ENCODE measurements around the gene PHF21A.

PHF21A gene

DNA sequence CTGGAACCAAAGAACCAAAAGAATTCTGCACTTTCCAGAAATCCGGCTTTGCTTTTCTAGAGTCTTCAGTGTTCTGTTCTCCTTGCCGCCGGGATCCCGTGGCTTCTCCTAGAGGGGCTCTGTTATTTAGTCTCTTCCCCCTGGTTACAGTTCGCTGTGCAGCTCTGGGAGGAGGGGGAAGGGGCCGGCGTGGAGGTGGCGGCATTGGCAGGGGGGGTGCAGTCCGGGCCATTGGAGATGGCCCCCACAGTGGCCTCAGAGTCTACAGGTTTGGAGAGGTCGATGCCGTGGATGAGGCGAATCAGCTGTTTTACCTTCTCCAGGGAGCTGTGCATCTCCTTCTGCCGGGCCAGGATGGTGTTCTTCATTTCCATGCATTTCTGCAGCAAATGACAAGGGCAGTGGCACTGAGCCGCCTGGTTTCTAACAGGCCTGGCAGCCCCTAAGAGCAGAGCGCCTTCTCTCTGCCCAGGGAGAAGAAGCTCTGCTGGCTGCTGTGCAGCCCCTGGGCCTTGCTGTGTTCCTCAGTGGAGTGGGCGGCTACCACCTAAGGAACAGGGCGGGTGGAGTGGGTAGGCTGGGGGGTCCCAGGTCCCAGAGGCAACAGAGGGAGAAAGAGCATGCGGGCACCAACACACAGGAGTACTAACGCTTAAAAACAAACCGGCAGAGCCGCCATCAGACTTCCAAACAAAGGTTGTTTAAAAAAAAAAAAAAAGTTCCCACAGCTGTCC, 187.2 kb downstream of the PHF21A start:
- no peak for DNase-seq (ENCODE audit: low read depth)

GRCh38 chr11:45933131-45933831, 188.0 kb downstream of the PHF21A start:
- DNase-seq (ENCODE audit: low read depth), result no peak

GRCh38 chr11:45932217-45932616, 189.0 kb downstream of the PHF21A start:
- no peak for DNase-seq (ENCODE audit: low read depth)

- DNase-seq (ENCODE audit: low read depth), result no peak
These were observed 189.5 kb downstream of the PHF21A start for GRCh38 chr11:45931739-45932138.

- DNase-seq (ENCODE audit: low read depth), result no peak
These were observed 190.2 kb downstream of the PHF21A start for GRCh38 chr11:45930951-45931570.

DNA sequence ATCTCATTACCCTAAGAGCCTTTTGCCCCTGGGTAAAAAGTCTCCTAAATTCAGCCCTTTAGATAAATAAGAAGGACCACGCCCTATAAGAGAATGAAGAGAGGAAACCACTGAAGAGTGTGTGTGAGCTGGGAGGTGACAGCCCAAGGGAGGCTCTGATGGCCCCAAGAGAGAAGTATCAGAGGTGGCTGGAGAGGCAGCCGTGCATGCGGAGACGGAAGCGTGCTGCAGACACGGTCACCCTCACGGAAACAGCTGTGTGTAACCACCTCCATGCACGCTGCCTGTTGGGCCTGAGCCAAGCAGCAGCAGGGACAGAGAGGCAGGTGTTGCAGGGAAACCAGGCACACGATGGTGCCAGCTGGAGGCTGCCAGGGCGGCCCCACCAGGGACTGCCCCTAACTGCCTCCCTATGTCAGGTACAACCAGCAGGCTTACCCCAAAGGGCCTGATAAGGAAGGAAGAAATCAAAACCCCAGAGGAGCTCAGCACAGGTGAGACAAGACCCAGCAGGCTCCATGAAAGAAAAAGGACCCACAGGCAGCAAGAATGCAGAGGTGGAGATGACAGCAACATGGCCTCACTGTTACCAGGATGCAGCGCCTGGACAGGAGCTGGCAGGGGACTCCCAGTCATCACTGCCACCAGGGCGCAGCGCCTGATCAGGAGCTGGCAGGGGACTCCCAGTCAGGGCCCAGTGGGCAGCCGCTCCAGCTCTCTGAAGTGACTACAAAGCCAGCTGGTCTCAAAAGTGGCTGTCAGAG, 191.0 kb downstream of the PHF21A start:
- DNase-seq (ENCODE audit: low read depth), result no peak

DNA sequence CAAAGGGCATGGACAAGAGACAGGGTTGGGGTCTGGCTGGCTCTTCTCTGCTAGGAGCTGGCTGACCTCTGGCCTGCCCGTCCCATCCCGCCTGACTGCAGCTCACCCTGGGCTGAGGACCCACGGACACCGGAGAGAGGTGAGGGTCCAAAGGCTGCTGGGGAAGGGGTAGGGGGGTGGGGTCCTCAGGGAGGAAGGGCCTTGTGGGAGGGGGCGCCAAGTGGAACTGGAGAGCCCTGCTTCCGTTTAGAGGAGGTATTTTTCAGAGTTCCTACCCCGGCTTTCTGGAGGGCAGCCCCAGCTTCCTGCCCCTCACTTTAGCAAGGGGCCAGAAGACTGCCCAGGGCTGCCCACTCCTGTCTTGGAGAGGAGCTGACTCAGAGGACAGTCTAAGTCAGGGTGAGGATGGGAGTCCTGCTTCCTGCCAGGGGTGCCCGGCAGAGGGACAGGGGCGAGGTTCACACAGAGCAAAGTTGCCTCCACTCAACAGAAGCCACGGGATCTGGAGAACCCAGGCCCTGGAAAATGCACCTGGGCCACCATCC, 191.7 kb downstream of the PHF21A start:
- DNase-seq (ENCODE audit: low read depth), result no peak

- no peak for DNase-seq (ENCODE audit: low read depth)
These were observed 192.6 kb downstream of the PHF21A start for GRCh38 chr11:45928535-45929215.

- DNase-seq (ENCODE audit: low read depth), result no peak
These were observed 193.4 kb downstream of the PHF21A start for GRCh38 chr11:45927684-45928413.

DNA sequence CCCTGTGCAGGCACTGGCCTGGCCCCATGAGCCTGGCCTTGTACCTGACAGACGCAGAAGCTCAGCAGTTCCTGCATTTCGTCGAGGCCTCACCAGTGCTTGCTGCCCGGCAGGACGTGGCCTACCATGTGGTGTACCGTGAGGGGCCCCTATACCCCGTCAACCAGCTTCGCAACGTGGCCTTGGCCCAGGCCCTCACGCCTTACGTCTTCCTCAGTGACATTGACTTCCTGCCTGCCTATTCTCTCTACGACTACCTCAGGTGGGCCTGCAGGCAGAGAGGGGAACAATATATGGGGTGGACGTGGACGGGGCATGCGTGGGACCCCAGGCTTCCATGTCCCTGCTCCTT, 193.9 kb downstream of the PHF21A start:
- no peak for DNase-seq (ENCODE audit: low read depth)

DNA sequence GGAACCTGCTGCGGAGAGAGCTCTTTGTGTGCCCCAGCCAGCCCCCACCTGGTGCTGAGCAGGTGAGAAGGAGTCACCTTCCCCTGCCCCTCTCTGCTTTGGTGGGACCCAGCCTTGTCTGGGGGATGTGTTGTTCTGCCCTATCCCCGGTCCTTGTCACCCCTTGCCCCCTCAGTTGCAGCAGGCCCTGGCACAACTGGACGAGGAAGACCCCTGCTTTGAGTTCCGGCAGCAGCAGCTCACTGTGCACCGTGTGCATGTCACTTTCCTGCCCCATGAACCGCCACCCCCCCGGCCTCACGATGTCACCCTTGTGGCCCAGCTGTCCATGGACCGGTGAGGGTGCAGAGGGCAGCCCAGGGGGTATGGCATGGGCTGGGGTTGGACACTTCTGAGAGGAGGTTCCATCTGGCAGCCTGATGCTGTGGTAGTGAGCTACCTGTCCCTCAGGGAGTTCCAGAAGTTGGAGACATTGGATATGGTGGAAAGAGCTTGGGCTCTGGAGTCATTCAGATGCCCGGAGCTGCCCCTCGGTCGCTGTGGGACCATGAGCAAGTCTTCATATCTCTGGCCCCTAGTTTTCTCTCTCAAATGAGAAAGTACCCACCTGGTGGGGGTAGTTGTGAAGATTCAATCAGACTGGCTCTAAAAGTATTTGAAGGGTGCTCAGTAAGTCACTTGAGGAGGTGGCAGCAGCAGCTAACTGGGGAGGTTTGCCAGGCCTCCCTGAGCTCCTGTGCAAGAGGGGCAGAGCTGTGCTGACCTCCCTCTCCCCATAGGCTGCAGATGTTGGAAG, 194.5 kb downstream of the PHF21A start:
- DNase-seq (ENCODE audit: low read depth), result no peak

- no peak for DNase-seq (ENCODE audit: low read depth)
These were observed 195.3 kb downstream of the PHF21A start for GRCh38 chr11:45926001-45926401.

- DNase-seq (ENCODE audit: low read depth), result no peak
These were observed 195.7 kb downstream of the PHF21A start for GRCh38 chr11:45925550-45925949.

DNA sequence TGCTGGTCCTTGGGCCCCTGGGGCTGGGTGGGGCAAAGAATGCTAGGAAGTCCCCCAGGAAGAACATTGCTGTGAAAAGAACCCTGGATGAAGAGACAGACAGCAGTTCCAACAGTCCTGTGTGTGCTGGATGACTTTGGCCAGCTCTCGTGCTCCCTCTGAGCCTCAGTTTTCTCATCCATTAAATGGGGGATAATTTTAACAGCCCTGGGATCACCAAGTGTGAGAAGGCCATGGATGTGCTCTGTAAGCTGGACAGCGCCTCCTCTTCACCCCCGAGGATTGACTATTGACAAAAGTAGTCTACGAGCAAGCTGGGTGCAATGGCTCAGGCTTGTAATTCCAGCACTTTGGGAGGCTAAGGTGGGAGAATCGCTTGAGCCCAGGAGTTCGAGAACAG, 196.3 kb downstream of the PHF21A start:
- no peak for DNase-seq (ENCODE audit: low read depth)

DNA sequence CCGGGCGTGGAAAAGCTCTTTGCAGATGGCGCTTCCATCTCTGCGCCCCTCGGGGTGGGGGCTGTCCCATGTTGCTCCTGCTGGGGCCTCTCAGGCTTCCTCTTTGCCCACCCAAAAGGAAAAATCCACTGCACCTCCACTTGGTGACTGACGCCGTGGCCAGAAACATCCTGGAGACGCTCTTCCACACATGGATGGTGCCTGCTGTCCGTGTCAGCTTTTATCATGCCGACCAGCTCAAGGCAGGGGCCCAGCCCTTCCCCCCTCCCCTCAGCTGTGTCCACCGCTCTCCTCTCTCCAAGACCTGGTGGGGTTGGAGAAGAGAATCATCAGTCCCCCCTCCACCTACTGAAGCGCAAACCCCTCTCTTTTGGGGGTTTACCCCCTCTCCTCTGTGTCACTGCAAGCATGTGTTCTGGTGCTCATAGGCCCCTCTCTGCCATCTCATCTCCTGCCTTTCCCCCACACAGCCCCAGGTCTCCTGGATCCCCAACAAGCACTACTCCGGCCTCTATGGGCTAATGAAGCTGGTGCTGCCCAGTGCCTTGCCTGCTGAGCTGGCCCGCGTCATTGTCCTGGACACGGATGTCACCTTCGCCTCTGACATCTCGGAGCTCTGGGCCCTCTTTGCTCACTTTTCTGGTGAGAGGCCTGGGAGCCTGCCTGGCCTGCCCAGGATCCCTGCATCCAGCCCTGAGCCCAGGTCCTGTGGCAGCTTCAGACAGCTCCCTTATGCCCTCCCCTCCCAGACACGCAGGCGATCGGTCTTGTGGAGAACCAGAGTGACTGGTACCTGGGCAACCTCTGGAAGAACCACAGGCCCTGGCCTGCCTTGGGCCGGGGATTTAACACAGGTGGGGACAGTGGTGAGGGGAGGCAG, 197.0 kb downstream of the PHF21A start:
- no peak for DNase-seq (ENCODE audit: low read depth)

DNA sequence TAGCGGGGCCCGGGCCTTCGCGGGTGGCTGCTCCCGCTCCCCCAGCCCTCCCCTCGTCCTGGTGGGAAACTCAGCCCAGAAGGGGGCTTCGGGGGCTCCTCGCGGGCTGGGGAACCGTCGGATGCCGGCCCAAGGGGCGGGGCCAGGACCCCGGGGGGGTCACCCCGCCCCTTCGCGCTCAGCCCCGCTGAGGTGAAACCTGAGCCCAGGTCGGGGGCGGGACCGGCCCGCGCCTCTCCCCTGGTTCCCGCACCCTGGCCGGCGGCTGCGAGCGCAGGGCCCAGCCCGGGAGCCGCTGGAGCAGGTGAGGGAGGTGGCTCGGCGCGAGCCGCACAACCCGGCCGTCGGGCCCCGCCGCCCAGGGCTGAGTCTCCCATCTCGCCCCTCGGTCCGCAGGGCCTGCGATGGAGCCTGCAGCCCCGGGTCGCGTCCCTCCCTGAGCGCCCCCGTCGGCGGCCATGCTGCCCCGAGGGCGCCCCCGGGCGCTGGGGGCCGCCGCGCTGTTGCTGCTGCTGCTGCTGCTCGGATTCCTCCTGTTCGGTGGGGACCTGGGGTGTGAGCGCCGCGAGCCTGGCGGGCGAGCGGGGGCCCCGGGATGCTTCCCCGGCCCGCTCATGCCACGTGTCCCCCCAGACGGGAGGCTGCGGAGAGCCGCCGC, 198.7 kb downstream of the PHF21A start, which contains the start of gene LARGE2:
Gene LARGE2, plus strand, starts transcription at position 232 of the 658 bp plus-strand sequence. Its CDS starts 227 bp downstream, at position 459.
- DNase-seq (ENCODE audit: low read depth), result no peak

DNA sequence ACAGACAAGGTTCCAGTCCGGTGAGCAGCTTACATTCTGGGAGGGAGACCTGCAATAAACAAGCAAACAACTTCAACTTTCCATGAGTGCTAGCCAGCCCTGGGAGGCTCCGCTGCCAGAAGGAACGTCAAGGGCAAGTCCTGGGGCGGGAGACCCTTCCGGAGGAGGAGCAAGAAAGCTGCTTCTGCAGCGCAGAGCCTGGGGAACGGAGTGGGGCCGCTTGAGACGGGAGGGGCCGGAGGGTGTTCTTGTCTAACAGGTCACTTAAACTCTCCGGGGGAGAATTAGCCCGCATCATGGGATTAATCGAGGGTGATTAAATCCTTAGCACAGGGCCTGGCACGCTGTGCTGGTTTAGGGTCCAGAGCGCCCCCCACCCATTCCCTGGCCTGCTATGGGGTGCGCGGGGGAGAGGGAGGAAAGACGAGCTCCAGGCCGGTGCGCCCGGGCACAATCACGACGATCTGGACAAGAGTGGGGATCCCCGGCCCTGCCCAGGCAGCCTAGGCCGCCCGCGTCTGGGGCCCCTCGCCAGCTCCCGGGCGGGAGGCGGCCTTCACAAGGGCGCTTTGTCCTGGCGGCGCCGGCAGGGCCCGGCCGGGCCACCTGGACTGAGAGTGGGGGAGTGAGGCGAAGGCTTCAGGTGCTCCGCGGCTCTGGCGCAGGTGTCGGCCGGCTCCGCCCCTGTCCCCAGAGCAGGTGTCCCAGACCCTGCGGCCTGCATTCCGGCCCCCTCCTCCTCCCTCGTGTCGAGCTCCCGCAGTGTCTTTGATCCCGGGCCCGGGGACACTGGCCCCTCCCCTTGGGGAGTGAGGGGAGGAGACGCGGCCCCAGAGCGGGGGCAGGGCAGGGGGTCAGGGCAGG, 199.5 kb downstream of the PHF21A start:
- no peak for DNase-seq (ENCODE audit: low read depth)

All from GM04503 (cell line).